Endothelial cell (in vitro differentiated cells): ENCODE results near the gene AGPAT1. TPM values are rescaled to one million over a fixed set of nuclear protein-coding genes. Genes with fewer than 3 reads are reported as not detected.

ENCODE experiments used
- DNase-seq: peaks from one replicate; pipeline ENCODE4 v3.0.0; 2021; ENCODE audit warnings: low spot score
- H3K27ac Mint-ChIP-seq: one replicate; pipeline ENCODE4 v1.8.0; 2021; ENCODE audit warnings: mixed read lengths, inconsistent platforms; ENCODE audit not compliant: unreplicated experiment
- H3K27me3 Mint-ChIP-seq: one replicate; pipeline ENCODE4 v1.8.0; 2021; ENCODE audit warnings: mild to moderate bottlenecking, moderate library complexity, mixed read lengths, inconsistent platforms; ENCODE audit not compliant: unreplicated experiment
- H3K36me3 Mint-ChIP-seq: one replicate; pipeline ENCODE4 v1.8.0; 2021; ENCODE audit warnings: mild to moderate bottlenecking, low read depth, mixed read lengths, inconsistent platforms; ENCODE audit not compliant: unreplicated experiment
- H3K4me1 Mint-ChIP-seq: one replicate; pipeline ENCODE4 v1.8.0; 2021; ENCODE audit warnings: mild to moderate bottlenecking, mixed read lengths, inconsistent platforms; ENCODE audit not compliant: unreplicated experiment
- H3K4me3 Mint-ChIP-seq: one replicate; pipeline ENCODE4 v1.8.0; 2021; ENCODE audit warnings: mild to moderate bottlenecking, mixed read lengths, inconsistent platforms; ENCODE audit not compliant: unreplicated experiment
- H3K9me3 Mint-ChIP-seq: one replicate; pipeline ENCODE4 v1.8.0; 2021; ENCODE audit warnings: mixed read lengths, inconsistent platforms; ENCODE audit not compliant: unreplicated experiment
- CTCF ChIP-seq: fragments of 200-600 bp; sonication (generic); IDR thresholded peaks from one replicate; pipeline ENCODE4 v1.5.0; 2021; ENCODE audit warnings: antibody characterized with exemption; ENCODE audit not compliant: unreplicated experiment
- total RNA-seq: library from RNA; stranded (reverse); fragmentation: NEBNext Ultra II Directional; extraction: Animal tissue kit (Norgen Biotek cat#: 25700); gene quantifications from one replicate; pipeline ENCODE4 v1.2.1, GENCODE V29; 2021; ENCODE audit not compliant: unreplicated experiment

AGPAT1 gene
- total RNA-seq, 1 donor from 2014 or later: 93.3 TPM

- H3K27ac Mint-ChIP-seq: no peak overlapping the region
- no peaks in the 10 kb centered on the region for H3K9me3 Mint-ChIP-seq
- H3K4me1 Mint-ChIP-seq: peaks cover 4% of the 10 kb centered on the region
- DNase-seq: no peak
- peak overlapping the region; percentile 76 for H3K4me3 Mint-ChIP-seq
- no peak for TF ChIP-seq CTCF
- H3K27me3 Mint-ChIP-seq: peaks cover 6% of the 10 kb centered on the region
- H3K36me3 Mint-ChIP-seq: peaks cover 53% of the 10 kb centered on the region
Measured at GRCh38 chr6:32208996-32209395, 33.1 kb upstream of the AGPAT1 start.

- H3K27ac Mint-ChIP-seq: peak overlapping the region; percentile 26
- H3K9me3 Mint-ChIP-seq: no peaks in the 10 kb centered on the region
- H3K27me3 Mint-ChIP-seq: peaks cover 2% of the 10 kb centered on the region
- no peak for DNase-seq
- peaks cover 6% of the 10 kb centered on the region for H3K4me1 Mint-ChIP-seq
- TF ChIP-seq CTCF: no peak
- H3K4me3 Mint-ChIP-seq: peak overlapping the region; percentile 12
- peaks cover 43% of the 10 kb centered on the region for H3K36me3 Mint-ChIP-seq
Measured at GRCh38 chr6:32204268-32204715, 28.4 kb upstream of the AGPAT1 start.

GRCh38 chr6:32203426-32204267 is 27.8 kb upstream of the AGPAT1 start:
- Mint-ChIP-seq H3K9me3 (no peaks in the 10 kb centered on the region), H3K27me3 (peaks cover 1% of the 10 kb centered on the region), H3K4me3 (peak overlapping the region; percentile 75), H3K4me1 (peaks cover 8% of the 10 kb centered on the region), H3K36me3 (peaks cover 36% of the 10 kb centered on the region), H3K27ac (no peak overlapping the region)
- no peak for DNase-seq
- no peak for TF ChIP-seq CTCF

- Mint-ChIP-seq H3K36me3 (peaks cover 26% of the 10 kb centered on the region), H3K9me3 (no peaks in the 10 kb centered on the region), H3K27ac (no peak overlapping the region), H3K27me3 (peaks cover 1% of the 10 kb centered on the region), H3K4me1 (peaks cover 16% of the 10 kb centered on the region), H3K4me3 (no peak overlapping the region)
- no peak for DNase-seq
- TF ChIP-seq CTCF: no peak
Measured at GRCh38 chr6:32202186-32202585, 26.3 kb upstream of the AGPAT1 start.
